Activated CD4-positive, alpha-beta T cell treated with anti-CD3 and anti-CD28 coated beads, Interleukin-2, amount 10 ng/mL, durations not matched to agents 7 days and 5 days (primary cell): ENCODE data around the gene SLC17A7. TPM values are rescaled to one million over a fixed set of nuclear protein-coding genes. Genes with fewer than 3 reads are reported as not detected.
"Not testable (repeated sequence)": the region's sequence is repeated elsewhere in the genome, so short reads cannot be mapped to it uniquely, and the experiment has no call there.

ENCODE experiments used
- CTCF ChIA-PET: fragments of 350-600 bp; sonication (Branson Sonifier 250); formaldehyde crosslinking; loops from one replicate; lab custom pipeline; 2021; ENCODE audit warnings: antibody characterized with exemption; lab: Charles Lee
- POLR2A ChIA-PET: fragments of 350-600 bp; sonication (Branson Sonifier 250); formaldehyde crosslinking; loops from one replicate; lab custom pipeline; 2021; ENCODE audit warnings: antibody characterized with exemption; lab: Charles Lee
- DNase-seq: peaks from one replicate; pipeline ENCODE4 v3.0.0-alpha.2; 2020
- H3K27ac Mint-ChIP-seq: one replicate; pipeline ENCODE4 v1.8.0; 2021; ENCODE audit warnings: mild to moderate bottlenecking, moderate library complexity, mixed read lengths
- H3K27me3 Mint-ChIP-seq: one replicate; pipeline ENCODE4 v1.8.0; 2021; ENCODE audit warnings: mixed read lengths
- H3K36me3 Mint-ChIP-seq: one replicate; pipeline ENCODE4 v1.8.0; 2021; ENCODE audit warnings: low read depth, mixed read lengths
- H3K4me1 Mint-ChIP-seq: one replicate; pipeline ENCODE4 v1.8.0; 2021; ENCODE audit warnings: mixed read lengths
- H3K4me3 Mint-ChIP-seq: one replicate; pipeline ENCODE4 v1.8.0; 2021; ENCODE audit warnings: mild to moderate bottlenecking, moderate library complexity, mixed read lengths
- H3K9me3 Mint-ChIP-seq: one replicate; pipeline ENCODE4 v1.8.0; 2021; ENCODE audit warnings: mixed read lengths
- total RNA-seq, 2 experiments: library from RNA; stranded (reverse); gene quantifications; one replicate each; pipeline ENCODE4 v1.2.3, GENCODE V29; 2021

Gene SLC17A7
- total RNA-seq, 2 experiments from 2014 or later: 0.15 to 0.25 TPM

DNA sequence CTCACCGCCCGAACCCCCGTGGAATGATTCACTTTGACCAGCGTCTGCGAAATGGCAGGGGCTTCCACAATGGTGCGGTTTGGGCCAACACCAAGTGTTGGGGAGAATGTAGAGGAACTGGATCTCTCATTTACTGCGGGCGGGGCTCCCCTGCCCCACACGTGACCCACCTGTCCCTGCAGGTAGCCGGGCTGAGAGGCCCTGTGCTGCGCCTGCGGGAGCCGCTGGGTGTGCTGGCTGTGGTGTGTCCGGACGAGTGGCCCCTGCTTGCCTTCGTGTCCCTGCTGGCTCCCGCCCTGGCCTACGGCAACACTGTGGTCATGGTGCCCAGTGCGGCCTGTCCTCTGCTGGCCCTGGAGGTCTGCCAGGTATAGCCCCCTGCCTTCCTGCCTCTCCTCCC, 26.9 kb upstream of the SLC17A7 start:
- no peaks in the 10 kb centered on the region for H3K9me3 Mint-ChIP-seq
- H3K4me3 Mint-ChIP-seq: no peak overlapping the region
- H3K27ac Mint-ChIP-seq: peak overlapping the region; percentile 99
- peaks cover 52% of the 10 kb centered on the region for H3K4me1 Mint-ChIP-seq
- CTCF ChIA-PET: interaction anchor here (0.7 to 1.7 kb wide), 3 partner anchors 14 to 310 kb away, joined by 3 to 7 read pairs (median 4); no protein-coding TSS in a partner anchor
- peaks cover 21% of the 10 kb centered on the region for H3K36me3 Mint-ChIP-seq
- POLR2A ChIA-PET: interaction anchor here (1.7 kb wide), 1 partner anchor 15 kb away, joined by 4 read pairs; the partner anchor contains the start of gene ALDH16A1
- no peak for DNase-seq
- no peaks in the 10 kb centered on the region for H3K27me3 Mint-ChIP-seq

DNA sequence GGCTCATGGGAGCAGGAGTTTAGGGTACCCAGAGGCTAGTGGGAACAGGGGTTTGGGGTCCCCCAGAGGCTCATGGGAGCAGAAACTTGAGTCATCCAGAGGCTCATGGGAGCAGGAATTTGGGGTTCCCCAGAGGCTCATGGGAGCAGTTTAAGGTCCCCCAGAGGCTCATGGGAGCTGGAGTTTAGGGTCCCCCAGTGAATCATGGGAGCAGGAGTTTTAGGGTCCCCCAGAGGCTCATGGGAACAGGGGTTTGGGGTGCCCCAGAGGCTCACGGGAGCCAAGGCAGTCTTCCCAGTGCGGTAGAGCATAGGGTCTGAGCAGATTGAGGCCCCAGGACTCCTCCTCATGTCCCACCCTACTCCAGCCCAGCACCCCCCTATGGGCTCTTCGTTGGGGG, 24.0 kb upstream of the SLC17A7 start:
- DNase-seq: no peak
- ChIA-PET CTCF (interaction anchor here (0.7 to 2.0 kb wide), 3 partner anchors 8 to 14 kb away, joined by 3 to 4 read pairs (median 3); partner anchors contain the start of gene PIH1D1), POLR2A (no interaction called here)
- Mint-ChIP-seq H3K36me3 (peaks cover 22% of the 10 kb centered on the region), H3K9me3 (no peaks in the 10 kb centered on the region), H3K4me3 (no peak overlapping the region), H3K27ac (peak overlapping the region; percentile 71), H3K27me3 (no peaks in the 10 kb centered on the region), H3K4me1 (peaks cover 28% of the 10 kb centered on the region)

DNA sequence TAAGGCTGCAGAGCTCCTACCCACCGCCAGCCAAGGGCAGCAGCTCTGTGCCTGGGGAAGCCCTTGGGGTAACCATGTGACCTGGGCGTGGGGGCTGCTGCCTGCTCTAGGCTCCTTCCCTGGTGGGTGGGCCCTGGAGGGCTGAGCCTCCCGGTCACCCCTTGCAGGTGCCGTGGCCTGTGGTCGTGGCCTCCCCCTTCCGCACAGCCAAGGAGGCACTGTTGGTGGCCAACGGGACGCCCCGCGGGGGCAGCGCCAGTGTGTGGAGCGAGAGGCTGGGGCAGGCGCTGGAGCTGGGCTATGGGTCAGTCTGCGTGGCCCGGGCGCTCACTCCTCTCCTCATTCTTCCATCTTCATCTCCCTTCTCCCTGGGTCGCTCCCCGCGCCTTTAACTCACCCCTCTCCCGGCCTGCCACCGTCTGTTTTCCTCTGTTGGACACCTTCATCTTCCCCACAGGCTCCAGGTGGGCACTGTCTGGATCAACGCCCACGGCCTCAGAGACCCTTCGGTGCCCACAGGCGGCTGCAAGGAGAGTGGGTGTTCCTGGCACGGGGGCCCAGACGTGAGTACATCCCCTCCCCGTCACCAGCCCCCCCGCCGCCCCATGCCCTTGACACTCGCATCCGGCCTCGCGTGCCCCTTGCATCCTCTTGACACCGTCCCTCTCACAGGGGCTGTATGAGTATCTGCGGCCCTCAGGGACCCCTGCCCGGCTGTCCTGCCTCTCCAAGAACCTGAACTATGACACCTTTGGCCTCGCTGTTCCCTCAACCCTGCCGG, 22.8 kb upstream of the SLC17A7 start:
- ChIA-PET POLR2A (no interaction called here), CTCF (interaction anchor here (1.5 kb wide), 1 partner anchor 21 kb away, joined by 3 read pairs; no protein-coding TSS in a partner anchor)
- Mint-ChIP-seq H3K27ac (peak overlapping the region; percentile 71), H3K4me3 (no peak overlapping the region), H3K27me3 (no peaks in the 10 kb centered on the region), H3K9me3 (no peaks in the 10 kb centered on the region), H3K4me1 (peaks cover 18% of the 10 kb centered on the region), H3K36me3 (peaks cover 29% of the 10 kb centered on the region)
- DNase-seq: no peak

DNA sequence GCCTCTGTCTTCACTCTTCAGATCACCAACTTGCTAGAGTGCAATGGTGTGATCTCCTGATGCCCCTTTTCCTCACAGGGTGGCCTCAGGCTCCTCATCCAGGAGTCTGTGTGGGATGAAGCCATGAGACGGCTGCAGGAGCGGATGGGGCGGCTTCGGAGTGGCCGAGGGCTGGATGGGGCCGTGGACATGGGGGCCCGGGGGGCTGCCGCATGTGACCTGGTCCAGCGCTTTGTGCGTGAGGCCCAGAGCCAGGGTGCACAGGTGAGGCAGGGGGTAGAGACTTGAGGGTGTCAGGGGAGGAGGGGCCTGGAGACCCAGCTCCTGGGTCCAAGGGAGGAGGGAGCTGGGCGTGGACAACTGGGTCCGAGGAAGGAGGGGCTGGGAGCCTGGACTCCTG, 21.2 kb upstream of the SLC17A7 start:
- peaks cover 29% of the 10 kb centered on the region for H3K36me3 Mint-ChIP-seq
- POLR2A ChIA-PET: no interaction called here

DNA sequence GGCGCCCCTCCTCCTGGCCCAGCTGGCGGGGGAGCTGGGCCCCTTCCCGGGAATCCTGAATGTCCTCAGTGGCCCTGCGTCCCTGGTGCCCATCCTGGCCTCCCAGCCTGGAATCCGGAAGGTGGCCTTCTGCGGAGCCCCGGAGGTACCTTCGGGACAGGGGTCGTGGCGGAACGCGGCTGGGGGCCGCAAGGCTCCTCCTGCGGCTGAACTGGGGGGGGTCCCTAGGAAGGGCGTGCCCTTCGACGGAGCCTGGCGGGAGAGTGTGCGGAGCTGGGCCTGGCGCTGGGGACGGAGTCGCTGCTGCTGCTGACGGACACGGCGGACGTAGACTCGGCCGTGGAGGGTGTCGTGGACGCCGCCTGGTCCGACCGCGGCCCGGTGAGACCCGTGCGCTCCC, 20.3 kb upstream of the SLC17A7 start:
- ChIA-PET CTCF (interaction anchor here (1.5 kb wide), 1 partner anchor 8 kb away, joined by 3 read pairs; no protein-coding TSS in a partner anchor), POLR2A (no interaction called here)
- DNase-seq: no peak
- H3K4me3 Mint-ChIP-seq: no peak overlapping the region
- no peak overlapping the region for H3K27ac Mint-ChIP-seq
- H3K9me3 Mint-ChIP-seq: no peaks in the 10 kb centered on the region
- H3K36me3 Mint-ChIP-seq: peaks cover 33% of the 10 kb centered on the region
- no peaks in the 10 kb centered on the region for H3K27me3 Mint-ChIP-seq
- peaks cover 15% of the 10 kb centered on the region for H3K4me1 Mint-ChIP-seq

More for the DNA sequence above, 21.2 kb upstream of the SLC17A7 start:
- no peak for DNase-seq
- Mint-ChIP-seq H3K27ac (no peak overlapping the region), H3K4me3 (no peak overlapping the region), H3K27me3 (no peaks in the 10 kb centered on the region), H3K4me1 (peaks cover 15% of the 10 kb centered on the region), H3K9me3 (no peaks in the 10 kb centered on the region)
- CTCF ChIA-PET: no interaction called here

DNA sequence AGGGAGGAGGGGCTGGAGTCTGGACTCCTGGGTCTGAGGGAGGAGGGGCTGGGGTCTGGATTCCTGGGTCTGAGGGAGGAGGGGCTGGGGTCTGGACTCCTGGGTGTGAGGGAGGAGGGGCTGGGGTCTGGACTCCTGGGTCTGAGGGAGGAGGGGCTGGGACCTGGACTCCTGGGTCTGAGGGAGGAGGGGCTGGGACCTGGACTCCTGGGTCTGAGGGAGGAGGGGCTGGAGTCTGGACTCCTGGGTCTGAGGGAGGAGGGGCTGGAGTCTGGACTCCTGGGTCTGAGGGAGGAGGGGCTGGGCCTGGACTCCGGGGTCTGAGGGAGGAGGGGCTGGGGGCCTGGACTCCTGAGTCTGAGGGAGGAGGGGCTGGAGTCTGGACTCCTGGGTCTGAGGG, 19.8 kb upstream of the SLC17A7 start:
- Mint-ChIP-seq H3K4me1 (peaks cover 21% of the 10 kb centered on the region), H3K36me3 (peaks cover 39% of the 10 kb centered on the region)
- H3K9me3 Mint-ChIP-seq, H3K27me3 Mint-ChIP-seq, H3K27ac Mint-ChIP-seq, DNase-seq, POLR2A ChIA-PET, H3K4me3 Mint-ChIP-seq: not testable (repeated sequence)
- CTCF ChIA-PET: interaction anchor here (1.1 to 1.5 kb wide), 2 partner anchors 8 to 10 kb away, joined by 3 to 4 read pairs; no protein-coding TSS in a partner anchor

DNA sequence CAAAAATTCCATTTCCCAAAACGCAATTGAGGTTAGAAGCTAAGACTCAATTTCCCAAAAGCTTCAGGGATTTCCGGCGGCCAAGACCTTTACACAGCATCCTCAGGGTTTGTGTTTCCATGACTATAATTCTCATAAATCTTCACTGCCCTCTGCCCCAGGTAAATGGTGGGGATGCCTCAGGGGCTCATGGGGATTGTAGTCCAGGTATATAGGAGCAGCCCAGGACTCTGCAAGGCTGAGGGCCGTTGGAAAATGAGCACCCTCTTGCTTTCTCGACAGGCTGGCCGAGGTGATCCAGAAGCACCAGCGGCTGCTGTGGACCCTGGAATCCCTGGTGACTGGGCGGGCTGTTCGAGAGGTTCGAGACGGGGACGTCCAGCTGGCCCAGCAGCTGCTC, 18.1 kb upstream of the SLC17A7 start:
- DNase-seq: no peak
- Mint-ChIP-seq H3K4me1 (peaks cover 29% of the 10 kb centered on the region), H3K36me3 (peaks cover 34% of the 10 kb centered on the region), H3K27ac (no peak overlapping the region), H3K27me3 (no peaks in the 10 kb centered on the region), H3K9me3 (no peaks in the 10 kb centered on the region), H3K4me3 (no peak overlapping the region)
- ChIA-PET POLR2A (no interaction called here), CTCF (interaction anchor here (1.0 to 2.1 kb wide), 3 partner anchors 10 to 87 kb away, joined by 3 to 9 read pairs (median 6); partner anchors contain the start of gene FLT3LG)

DNA sequence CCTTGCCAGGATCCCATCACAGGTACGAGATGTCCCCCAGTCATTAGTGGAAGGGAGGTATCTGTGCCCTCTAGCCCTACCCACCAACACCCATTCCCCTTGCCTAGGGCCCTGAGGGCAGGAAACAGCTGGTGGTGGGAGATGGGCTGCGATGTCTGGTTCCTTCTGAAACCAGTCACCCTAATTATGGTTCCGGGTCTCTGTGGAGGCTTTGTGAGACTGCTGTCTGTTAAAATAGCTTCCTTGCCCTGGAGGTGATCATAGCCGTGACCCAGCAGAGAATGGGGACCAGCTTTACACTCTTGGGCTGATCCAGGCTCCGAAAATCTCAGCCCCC, 17.2 kb upstream of the SLC17A7 start:
- peaks cover 34% of the 10 kb centered on the region for H3K4me1 Mint-ChIP-seq
- ChIA-PET CTCF (interaction anchor here (2.1 kb wide), 1 partner anchor 11 kb away, joined by 9 read pairs; no protein-coding TSS in a partner anchor), POLR2A (no interaction called here)
- H3K36me3 Mint-ChIP-seq: peaks cover 33% of the 10 kb centered on the region
- no peaks in the 10 kb centered on the region for H3K9me3 Mint-ChIP-seq
- no peak for DNase-seq
- H3K27ac Mint-ChIP-seq: peak overlapping the region; percentile 76
- H3K4me3 Mint-ChIP-seq: no peak overlapping the region
- H3K27me3 Mint-ChIP-seq: no peaks in the 10 kb centered on the region

DNA sequence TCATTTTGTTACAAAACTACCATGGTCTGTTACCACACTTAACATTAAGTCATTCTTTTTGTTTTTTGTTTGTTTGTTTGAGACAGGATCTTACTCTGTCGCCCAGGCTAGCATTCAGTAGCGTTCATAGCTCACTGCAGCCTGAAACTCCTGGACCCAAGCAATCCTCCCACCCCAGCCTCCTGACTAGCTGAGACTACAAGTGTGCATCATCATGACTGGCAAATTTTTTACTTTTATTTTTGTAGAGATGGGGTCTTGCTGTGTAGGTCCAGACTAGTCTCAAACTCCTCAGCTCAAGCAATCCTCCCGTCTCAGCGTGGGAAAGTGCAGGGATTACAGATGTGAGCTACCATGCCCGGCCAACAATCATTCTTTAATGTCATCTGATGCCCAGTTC, 15.0 kb upstream of the SLC17A7 start:
- Mint-ChIP-seq H3K27ac (peak overlapping the region; percentile 61), H3K9me3 (no peaks in the 10 kb centered on the region), H3K36me3 (peaks cover 38% of the 10 kb centered on the region), H3K4me3 (no peak overlapping the region), H3K4me1 (peaks cover 48% of the 10 kb centered on the region), H3K27me3 (no peaks in the 10 kb centered on the region)
- ChIA-PET CTCF (interaction anchor here (0.6 to 1.5 kb wide), 4 partner anchors 13 to 411 kb away, joined by 3 to 4 read pairs (median 4); partner anchors contain the start of genes FLT3LG and PNKP), POLR2A (no interaction called here)
- no peak for DNase-seq

DNA sequence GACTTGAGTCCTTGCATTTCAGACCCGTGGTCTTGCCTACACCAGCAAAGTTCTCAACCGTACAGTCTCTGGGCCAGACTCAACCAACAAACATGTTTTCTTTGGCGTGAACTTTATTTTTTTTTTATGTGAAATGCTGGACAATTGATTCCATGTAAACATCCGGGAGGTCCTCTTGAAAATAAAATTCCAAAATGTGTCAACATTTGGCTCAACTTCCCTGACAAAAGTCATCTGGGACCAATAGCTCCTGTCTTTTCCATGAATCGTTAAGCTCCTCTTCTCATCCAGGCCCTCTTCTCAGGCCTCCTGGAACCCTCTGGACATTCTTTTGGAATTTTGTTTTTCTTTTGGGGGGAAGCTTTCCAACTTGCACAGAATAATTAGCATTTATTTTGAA, 14.4 kb upstream of the SLC17A7 start:
- peaks cover 40% of the 10 kb centered on the region for H3K36me3 Mint-ChIP-seq
- H3K27me3 Mint-ChIP-seq: no peaks in the 10 kb centered on the region
- H3K4me1 Mint-ChIP-seq: peaks cover 48% of the 10 kb centered on the region
- H3K9me3 Mint-ChIP-seq: no peaks in the 10 kb centered on the region
- ChIA-PET CTCF (interaction anchor here (0.6 to 1.5 kb wide), 4 partner anchors 13 to 412 kb away, joined by 3 to 4 read pairs (median 4); partner anchors contain the start of genes FLT3LG and PNKP), POLR2A (no interaction called here)
- H3K4me3 Mint-ChIP-seq: no peak overlapping the region
- DNase-seq: no peak
- peak overlapping the region; percentile 4 for H3K27ac Mint-ChIP-seq

DNA sequence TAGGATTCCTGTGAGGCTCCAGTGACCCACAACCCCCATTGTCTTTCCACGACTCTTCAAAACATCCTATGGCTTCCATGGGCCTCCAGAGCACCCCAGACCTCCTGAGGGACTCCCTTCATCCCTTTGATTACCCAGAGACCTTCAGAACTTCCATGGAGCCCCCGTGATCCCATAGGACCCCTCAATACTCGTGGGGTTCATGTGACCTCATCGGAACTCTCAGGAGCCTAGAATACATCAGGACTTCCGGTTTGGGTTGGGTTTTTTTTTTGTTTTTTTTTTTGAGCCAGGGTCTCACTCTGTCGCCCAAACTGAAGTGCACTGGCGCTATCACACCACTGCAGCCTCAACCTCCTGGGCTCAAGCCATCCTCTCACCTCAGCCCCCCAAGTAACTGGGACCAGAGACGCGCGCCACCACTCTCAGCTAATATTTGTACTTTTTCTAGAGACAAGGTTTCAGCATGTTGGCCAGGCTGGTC, 12.5 kb upstream of the SLC17A7 start:
- Mint-ChIP-seq H3K4me1 (peaks cover 61% of the 10 kb centered on the region), H3K27ac (peak overlapping the region; percentile 100), H3K27me3 (no peaks in the 10 kb centered on the region), H3K4me3 (peak overlapping the region; percentile 98), H3K36me3 (peaks cover 39% of the 10 kb centered on the region), H3K9me3 (no peaks in the 10 kb centered on the region)
- ChIA-PET CTCF (interaction anchor here (1.0 to 2.6 kb wide), 5 partner anchors 15 to 63 kb away, joined by 3 to 17 read pairs (median 6); no protein-coding TSS in a partner anchor), POLR2A (interaction anchor here (0.6 to 1.0 kb wide), 4 partner anchors 11 to 177 kb away, joined by 3 to 6 read pairs (median 4); no protein-coding TSS in a partner anchor)
- peak; percentile 23 for DNase-seq

DNA sequence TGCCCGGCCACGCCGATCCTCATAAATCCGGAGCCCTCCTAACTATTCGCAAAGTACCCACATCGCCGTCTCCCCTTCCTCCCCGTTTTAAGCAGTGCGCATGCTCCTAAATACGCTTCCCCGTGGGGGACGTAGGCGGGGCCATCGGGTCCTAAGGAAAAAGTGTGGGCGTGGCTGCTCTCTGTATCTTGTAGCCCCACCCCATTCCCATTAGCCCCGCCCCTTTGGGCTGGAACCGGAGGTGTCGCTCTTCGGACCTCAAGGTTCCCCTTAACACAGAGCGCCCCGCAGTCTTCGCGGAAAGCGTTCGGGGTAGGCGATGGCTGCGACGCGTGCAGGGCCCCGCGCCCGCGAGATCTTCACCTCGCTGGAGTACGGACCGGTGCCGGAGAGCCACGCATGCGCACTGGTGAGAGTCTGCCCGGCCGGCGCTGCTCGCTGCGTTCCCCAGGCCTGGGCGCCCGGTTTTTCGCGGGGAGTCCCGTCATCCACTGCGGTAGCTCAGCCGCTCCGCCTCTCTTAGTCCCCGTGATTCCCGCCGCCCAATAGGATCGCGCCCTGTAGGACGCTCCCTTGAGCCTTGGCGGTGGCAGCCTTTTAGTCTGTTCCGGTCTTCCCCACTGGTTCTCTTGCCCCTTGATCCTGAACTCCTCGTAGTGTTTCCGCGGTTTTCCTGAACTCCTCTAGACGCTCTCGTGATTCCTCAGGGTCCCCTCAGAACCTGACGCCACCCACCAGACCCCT, 11.9 kb upstream of the SLC17A7 start, which contains the start of gene ALDH16A1:
ALDH16A1 (plus strand) TSS at position 213 of the 744 bp plus-strand sequence; CDS start at position 320, 107 bp downstream.
- H3K27me3 Mint-ChIP-seq: no peaks in the 10 kb centered on the region
- peaks cover 45% of the 10 kb centered on the region for H3K36me3 Mint-ChIP-seq

More for the DNA sequence above, 11.9 kb upstream of the SLC17A7 start, which contains the start of gene ALDH16A1:
- Mint-ChIP-seq H3K4me1 (peaks cover 65% of the 10 kb centered on the region), H3K4me3 (peak within 1 kb of the TSS; percentile 98), H3K9me3 (no peaks in the 10 kb centered on the region), H3K27ac (peak within 1 kb of the TSS; percentile 100)
- CTCF ChIA-PET: interaction anchor here (1.0 to 2.6 kb wide), 3 partner anchors 16 to 39 kb away, joined by 3 to 17 read pairs (median 7); no protein-coding TSS in a partner anchor
- POLR2A ChIA-PET: interaction anchor here (0.5 to 1.0 kb wide), 3 partner anchors 10 to 17 kb away, joined by 3 to 6 read pairs (median 4); no protein-coding TSS in a partner anchor
- DNase-seq: peak; percentile 98
